GM12801 (cell line): ENCODE data around the gene HOXB3.

Source experiments
- CTCF ChIP-seq: IDR thresholded peaks from one replicate; pipeline ENCODE4 v1.5.1; 2011; ENCODE audit warnings: control low read depth; ENCODE audit not compliant: insufficient read length; ENCODE audit errors: extremely low read depth

HOXB3 gene

GRCh38 chr17:48617471-48618255 lies 27.6 kb upstream of the HOXB3 start:
- TF ChIP-seq CTCF: no peak

- TF ChIP-seq CTCF: no peak
These were observed 26.9 kb upstream of the HOXB3 start for GRCh38 chr17:48616717-48617470.

- no peak for TF ChIP-seq CTCF
These were observed 26.1 kb upstream of the HOXB3 start for GRCh38 chr17:48615963-48616716.

GRCh38 chr17:48615047-48615962 lies 25.3 kb upstream of the HOXB3 start, which contains the start of gene HOXB8:
Gene HOXB8 (minus strand): TSS chr17:48615292. CDS start chr17:48614704, 588 bp downstream.
- TF ChIP-seq CTCF: no peak

GRCh38 chr17:48613862-48614694 lies 24.0 kb upstream of the HOXB3 start:
- no peak for TF ChIP-seq CTCF

- no peak for TF ChIP-seq CTCF
These were observed 23.0 kb upstream of the HOXB3 start for GRCh38 chr17:48612854-48613691.
